Measurements from ENCODE around the gene TBXAS1.
A peak's percentile ranks its signal among the peaks of the same experiment; 100 is the strongest.

The TBXAS1 gene

GRCh38 chr7:139857791-139858190 is 28.7 kb downstream of the TBXAS1 start:
- DNase-seq: no peak

- DNase-seq: no peak
These were observed 31.2 kb downstream of the TBXAS1 start for GRCh38 chr7:139860090-139860775.

DNA sequence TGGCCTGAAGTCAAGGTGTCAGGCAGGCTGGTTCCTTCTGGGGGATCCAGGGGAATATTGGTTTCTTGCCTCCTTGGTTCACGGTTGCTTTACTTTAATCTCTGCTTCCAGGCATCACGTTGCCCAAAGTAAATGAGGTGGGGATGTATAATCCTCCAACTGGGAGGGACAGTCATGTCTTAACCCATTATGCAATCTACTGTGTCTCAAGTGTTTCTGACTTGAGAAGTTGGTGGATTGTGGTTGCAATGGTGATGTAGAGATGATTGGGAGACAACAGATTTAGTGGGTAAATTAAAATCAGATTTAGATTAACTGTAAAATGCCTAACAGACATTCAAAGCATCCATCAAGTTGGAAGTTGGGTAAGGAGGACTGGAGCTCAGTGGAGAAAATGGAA is 32.7 kb downstream of the TBXAS1 start:
- no peak for DNase-seq

- no peak for DNase-seq
These were observed 37.2 kb downstream of the TBXAS1 start for GRCh38 chr7:139866047-139866837.

- no peak for DNase-seq
These were observed 38.8 kb downstream of the TBXAS1 start for GRCh38 chr7:139867847-139868246.

- DNase-seq: no peak
These were observed 40.8 kb downstream of the TBXAS1 start for GRCh38 chr7:139869886-139870285.

- DNase-seq: no peak
These were observed 41.3 kb downstream of the TBXAS1 start for GRCh38 chr7:139870380-139870779.

- DNase-seq: no peak
These were observed 42.3 kb downstream of the TBXAS1 start for GRCh38 chr7:139871331-139871730.

DNA sequence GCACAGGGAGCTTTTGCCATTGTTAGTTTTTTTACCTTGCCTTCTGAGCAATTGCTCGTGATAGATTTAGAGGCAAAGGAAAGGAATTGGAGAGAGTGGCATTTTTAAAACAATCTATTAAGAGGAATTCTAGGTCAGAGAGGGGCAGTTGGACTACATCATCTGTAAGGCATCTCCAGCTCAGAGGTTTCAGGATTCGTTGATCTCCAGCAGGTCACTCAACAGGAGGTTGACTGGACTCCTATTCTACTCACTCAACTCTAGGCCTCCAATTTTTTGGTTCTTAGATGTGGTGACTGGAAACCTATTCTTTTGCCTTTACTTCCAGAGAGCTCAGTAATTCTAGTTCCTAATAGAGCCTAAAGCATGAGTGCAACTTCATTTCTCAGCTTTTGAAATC is 42.8 kb downstream of the TBXAS1 start:
- DNase-seq: no peak

GRCh38 chr7:139873593-139874301 is 44.7 kb downstream of the TBXAS1 start:
- no peak for DNase-seq

GRCh38 chr7:139874302-139874629 is 45.2 kb downstream of the TBXAS1 start:
- no peak for DNase-seq

GRCh38 chr7:139875821-139876241 is 46.8 kb downstream of the TBXAS1 start:
- no peak for DNase-seq

GRCh38 chr7:139876622-139877283 is 47.7 kb downstream of the TBXAS1 start:
- DNase-seq: no peak

DNA sequence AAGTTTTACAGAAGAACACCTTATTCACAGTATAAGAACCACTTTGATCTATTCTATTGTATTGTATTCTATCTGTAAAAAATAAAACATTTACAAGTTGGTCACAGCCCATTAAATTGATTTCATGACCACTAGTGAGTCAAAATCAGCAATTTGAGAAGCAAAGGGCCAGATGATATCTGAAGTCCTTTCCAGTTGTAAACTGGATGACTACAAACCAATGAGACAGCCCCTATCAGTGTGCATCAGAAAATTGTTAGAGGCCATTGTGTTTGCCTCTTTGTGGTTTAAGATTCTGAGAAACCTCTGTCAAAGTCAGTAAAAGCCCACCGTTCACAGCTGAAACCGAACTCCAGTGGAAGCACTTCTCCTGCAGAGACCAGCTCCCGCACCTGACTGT is 54.8 kb downstream of the TBXAS1 start:
- DNase-seq: peak; percentile 11

DNA sequence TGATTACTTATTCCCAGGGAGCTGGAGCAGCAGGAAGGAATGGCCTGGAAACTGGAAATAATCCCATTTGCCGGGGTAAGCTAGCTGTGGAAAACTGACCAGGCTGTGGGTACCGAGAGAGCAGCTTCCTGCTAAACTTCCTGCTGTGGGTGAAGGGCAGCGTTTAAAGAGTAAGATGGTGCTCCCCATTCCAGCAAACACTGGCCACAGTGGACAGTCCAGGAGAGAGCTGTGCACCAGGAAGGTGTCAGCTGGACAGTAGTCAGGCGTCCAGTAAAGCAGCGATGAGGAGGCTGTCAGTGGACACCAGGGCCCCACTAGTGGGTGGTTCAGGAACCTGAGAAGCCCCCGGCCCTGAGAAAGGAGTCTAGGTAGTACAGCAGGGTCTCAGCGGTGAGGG is 55.4 kb downstream of the TBXAS1 start:
- no peak for DNase-seq

DNA sequence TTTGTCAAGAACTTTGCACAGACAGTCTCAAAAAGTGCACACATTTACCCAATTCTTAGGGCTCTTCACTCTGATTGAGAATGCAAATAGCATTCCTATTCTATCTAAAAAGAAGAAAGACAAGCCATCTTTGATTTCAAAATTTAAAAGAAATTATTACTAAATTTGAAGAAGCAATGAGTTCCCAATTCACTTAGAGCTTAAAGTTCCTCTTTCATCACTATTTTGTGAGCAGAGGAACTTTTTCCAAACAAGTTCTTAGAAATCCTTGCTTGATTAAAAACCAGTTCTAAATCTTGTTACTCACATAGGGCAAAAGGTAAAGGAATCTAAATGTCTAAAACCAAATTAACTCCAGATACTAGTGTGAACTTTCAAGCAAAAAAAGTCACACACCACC is 56.4 kb downstream of the TBXAS1 start:
- DNase-seq: no peak

DNA sequence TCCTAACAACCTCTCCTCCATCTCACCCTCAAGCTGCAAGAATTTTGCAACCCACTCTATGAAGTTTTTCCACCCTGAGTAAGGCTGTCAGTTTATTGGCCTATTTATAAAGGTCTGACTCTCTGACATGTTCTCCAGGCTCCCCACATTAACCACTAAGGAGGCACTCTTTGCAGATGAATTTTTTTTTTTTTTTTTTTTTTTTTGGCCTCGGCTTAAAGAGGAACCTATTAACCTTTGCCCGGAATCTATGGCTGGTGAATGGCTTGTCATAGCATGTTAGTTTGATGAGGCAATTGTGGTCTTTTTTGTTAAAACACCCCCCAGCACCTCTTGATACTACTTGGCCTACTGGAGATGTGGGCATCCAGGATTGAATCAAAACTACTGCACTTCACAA is 57.1 kb downstream of the TBXAS1 start:
- DNase-seq: peak; percentile 46

- no peak for DNase-seq
These were observed 57.8 kb downstream of the TBXAS1 start for GRCh38 chr7:139886899-139887298.

GRCh38 chr7:139887992-139888481 is 59.0 kb downstream of the TBXAS1 start:
- no peak for DNase-seq

DNA sequence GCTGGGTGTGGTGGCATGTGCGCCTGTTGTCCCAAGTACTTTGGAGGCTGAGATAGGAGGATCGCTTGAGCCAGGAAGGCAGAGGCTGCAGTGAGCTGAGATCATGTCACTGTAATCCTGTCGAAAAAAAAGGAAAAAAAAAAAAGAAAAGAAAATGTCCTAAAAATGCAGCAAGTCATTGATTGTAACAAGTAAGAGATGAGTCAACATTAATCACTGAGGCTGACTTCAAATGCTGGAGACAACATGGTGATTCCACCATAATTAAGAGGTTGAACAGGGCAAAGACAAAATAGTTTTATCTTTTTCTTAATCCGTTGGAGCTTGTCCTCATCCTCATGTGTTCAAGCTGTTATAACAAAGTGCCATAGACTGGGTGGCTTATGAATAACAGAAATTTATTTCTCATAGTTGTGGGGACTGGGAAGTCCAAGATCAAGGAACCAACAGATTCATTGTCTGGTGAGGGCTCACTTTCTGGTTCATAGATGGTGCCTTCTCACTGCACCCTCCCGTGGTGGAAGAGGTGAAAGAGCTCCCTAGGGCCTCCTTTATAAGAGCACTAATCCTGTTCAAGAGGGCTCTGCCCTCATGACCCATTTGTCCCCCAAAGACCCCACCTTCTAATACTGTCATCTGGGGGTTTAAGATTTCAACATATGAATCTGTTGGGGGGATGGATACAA is 60.3 kb downstream of the TBXAS1 start:
- DNase-seq: no peak

- no peak for DNase-seq
These were observed 64.4 kb downstream of the TBXAS1 start for GRCh38 chr7:139893461-139893860.

DNA sequence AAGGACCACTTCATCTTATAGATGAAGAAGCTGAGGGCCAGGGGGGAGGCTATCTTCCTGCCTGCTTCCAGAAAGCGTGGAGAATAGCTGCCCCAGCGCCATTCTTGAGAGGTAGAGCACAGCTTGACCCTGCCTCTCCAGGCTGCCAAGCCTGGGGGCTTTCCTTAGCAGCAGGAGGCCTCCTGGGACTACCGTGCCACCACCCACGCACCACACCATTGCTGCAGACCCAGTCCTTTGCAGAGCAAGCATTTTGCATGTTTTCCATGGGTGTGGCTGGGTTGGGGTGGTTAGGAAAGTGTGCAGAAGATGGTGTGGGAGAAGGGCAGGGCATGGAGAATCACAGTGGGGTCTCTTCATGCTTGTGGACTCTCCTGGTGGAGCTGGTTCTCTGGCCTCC is 64.9 kb downstream of the TBXAS1 start:
- no peak for DNase-seq
